ENCODE measurements around the gene TMUB1.

- TF ChIP-seq CTCF (IDR thresholded peaks at IDR 0.05; ENCODE audit: low read length) (no peak), EZH2 (IDR thresholded peaks at IDR 0.05; ENCODE audit: borderline replicate concordance, low read length) (no peak)
These were observed 19.7 kb upstream of the TMUB1 start for GRCh38 chr7:151102991-151103390.
